Stimulated activated CD8-positive, alpha-beta memory T cell treated with anti-CD3 and anti-CD28 coated beads, Interleukin-15, amount 100 ng/mL, for 48 hours (primary cell): ENCODE data around the gene FAM167B.
A peak's percentile ranks its signal among the peaks of the same experiment; 100 is the strongest.

ENCODE experiments used
- DNase-seq, 2 donors: peaks; one replicate each; pipeline ENCODE4 v3.0.0-alpha.2; 2020; ENCODE audit warnings: low read depth in 2 of 2

Gene FAM167B

DNA sequence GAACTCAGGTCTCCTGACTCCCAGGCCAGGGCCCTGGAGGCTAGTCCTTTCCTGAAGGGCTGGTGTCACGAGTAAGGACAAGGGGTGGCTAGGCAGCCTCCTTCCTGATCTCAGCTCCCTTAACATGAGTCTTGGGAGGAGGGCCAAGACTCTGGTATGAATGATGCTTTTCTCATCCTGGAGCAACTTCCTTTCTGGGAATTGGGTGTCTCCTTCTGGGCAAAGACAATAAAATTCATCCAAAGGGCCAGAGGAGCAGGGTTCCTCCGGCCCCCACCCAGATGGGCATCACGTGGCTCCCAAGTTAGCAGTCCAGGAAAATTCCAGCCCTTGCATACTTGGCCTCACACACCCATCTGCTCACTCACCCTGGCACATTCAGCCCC, at the start of gene FAM167B:
FAM167B (plus strand) TSS at position 335 of the 386 bp plus-strand sequence. CDS start 200 bp downstream, outside the sequence.
- DNase-seq: no peak

- no peak for DNase-seq
Measured at GRCh38 chr1:32197837-32198236, 49.2 kb upstream of the FAM167B start.

- no peak for DNase-seq
Measured at GRCh38 chr1:32198237-32199042, 48.6 kb upstream of the FAM167B start.

DNA sequence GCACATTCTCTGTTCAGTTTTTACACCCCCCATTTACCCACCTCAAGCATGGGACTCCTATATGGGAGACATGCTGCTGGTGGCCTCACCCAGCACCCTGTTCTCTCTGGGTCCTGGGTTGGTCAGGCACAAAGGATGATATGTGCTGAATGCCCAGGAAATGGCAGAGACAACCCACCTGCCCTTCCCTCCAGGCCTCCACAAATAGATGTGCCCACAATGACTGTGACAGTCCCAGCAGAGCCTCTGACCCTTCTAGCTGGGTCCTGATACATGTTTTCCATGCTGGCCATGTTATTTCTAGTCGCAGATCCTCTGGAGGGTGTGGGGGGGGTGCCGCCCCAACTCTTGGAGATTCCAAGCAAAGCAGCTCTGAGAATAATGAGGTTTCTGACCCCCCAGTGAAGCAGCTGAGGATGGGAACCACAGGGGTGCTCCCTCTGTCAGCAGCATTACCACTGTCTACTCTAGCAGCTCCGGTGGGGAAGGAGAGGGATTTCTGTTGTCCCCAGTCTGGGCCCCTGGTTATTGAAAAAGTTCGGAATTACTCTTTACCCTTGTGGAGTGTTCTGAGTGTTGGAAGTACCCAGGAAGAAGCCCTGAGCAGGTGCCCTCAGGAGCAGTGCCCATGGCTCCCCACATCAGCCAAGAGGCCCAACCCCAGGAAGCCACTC, 47.8 kb upstream of the FAM167B start:
- no peak for DNase-seq

GRCh38 chr1:32199717-32200072, 47.3 kb upstream of the FAM167B start:
- DNase-seq: no peak

- peak; percentile 36 to 41 for DNase-seq
Measured at GRCh38 chr1:32200226-32201010, 46.6 kb upstream of the FAM167B start, which contains the start of gene CCDC28B. Gene CCDC28B, plus strand, starts transcription at chr1:32200595. Its CDS starts 1,341 bp downstream, at chr1:32201936.

DNA sequence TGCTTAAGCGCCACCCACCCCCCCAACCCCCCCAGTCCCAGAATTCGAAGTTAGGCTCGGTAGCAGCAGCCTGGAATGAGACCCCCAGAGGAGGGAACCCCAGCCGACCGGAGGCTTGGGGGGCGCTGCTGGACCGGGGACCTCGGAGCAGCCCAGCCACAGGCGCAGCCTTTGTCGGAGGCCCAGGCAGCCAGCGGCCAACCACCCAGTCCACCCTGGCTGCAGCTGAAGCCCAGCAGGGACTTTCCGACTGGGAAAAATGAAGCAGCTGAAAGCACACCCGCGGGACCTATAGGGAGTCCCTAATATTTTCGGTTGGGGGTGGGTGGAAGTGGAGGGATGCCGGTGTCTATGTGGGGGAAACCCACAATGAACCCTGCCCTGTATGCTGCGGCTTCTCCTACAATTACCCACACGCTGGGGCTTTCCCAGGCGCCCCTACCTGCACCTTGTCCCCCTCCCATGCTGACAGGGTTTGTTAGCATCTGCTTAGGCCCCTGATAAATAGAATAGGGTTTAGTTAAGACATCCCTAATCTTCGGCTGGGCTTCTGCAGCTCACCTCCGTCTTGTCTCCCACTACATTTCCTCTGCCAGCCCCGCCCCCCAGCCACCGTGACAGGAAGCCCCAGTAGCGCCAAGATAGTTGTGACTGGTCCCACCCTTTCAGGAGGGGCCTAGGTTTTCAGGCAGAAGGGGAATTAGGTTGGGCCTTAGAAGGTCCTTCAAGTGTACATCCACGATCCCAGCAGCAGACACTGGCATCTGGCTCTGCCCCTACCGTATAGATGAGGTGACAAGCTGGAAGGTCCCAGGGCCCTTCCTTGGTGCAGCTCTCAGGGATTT, 45.8 kb upstream of the FAM167B start:
- peak; percentile 75 to 81 for DNase-seq

GRCh38 chr1:32204943-32205361, 42.1 kb upstream of the FAM167B start:
- DNase-seq: no peak

- DNase-seq: peak; percentile 82 to 84
Measured at GRCh38 chr1:32205401-32206370, 41.3 kb upstream of the FAM167B start, which contains the start of gene IQCC. Gene IQCC, plus strand, starts transcription at chr1:32205671. Its CDS starts 11 bp downstream, at chr1:32205682.

DNA sequence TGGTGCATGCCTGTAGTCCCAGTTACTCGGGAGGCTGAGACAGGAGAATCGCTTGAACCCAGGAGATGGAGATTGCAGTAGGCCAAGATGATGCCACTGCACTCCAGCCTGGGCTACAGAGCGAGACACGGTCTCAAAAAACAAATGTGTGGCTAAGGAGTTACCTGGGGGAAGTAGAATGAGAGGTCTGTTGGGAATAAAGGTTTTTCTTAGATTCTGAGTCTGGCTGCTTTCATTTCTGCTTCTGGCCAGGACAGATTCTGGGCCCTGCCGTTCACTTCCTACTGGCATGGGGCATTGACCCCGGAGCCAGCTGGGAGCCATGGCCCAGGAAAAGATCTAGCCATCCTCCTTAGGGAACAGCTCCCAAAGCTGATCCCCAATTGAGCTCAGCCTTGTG, 38.6 kb upstream of the FAM167B start:
- no peak for DNase-seq

- DNase-seq: no peak
Measured at GRCh38 chr1:32208891-32209328, 38.1 kb upstream of the FAM167B start, which contains the start of gene DCDC2B. Gene DCDC2B, plus strand, starts transcription at chr1:32209089. Its CDS starts 5 bp downstream, at chr1:32209094.

- DNase-seq: no peak
Measured at GRCh38 chr1:32215629-32216480, 31.2 kb upstream of the FAM167B start.

DNA sequence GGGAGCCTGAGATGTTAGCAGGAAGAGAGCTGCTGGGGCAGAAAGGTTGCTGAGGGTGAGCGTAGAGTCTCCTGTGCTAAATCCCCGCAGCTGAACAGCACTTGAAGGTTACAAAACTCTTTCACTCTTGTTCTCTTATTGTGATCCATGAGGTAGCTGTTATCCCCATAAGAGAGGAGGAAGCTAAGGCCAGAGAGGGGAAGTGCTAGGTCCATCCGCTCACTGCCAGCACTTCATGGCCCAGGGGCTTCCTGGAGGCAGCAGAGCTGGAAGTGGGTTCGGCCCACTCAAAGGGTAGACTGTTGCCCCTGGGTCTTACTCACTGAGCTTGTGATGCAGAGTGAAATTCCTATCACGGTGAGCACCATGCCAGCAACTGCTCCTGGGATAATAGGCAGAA, 30.5 kb upstream of the FAM167B start:
- no peak for DNase-seq

GRCh38 chr1:32219022-32219421, 28.0 kb upstream of the FAM167B start:
- no peak for DNase-seq

DNA sequence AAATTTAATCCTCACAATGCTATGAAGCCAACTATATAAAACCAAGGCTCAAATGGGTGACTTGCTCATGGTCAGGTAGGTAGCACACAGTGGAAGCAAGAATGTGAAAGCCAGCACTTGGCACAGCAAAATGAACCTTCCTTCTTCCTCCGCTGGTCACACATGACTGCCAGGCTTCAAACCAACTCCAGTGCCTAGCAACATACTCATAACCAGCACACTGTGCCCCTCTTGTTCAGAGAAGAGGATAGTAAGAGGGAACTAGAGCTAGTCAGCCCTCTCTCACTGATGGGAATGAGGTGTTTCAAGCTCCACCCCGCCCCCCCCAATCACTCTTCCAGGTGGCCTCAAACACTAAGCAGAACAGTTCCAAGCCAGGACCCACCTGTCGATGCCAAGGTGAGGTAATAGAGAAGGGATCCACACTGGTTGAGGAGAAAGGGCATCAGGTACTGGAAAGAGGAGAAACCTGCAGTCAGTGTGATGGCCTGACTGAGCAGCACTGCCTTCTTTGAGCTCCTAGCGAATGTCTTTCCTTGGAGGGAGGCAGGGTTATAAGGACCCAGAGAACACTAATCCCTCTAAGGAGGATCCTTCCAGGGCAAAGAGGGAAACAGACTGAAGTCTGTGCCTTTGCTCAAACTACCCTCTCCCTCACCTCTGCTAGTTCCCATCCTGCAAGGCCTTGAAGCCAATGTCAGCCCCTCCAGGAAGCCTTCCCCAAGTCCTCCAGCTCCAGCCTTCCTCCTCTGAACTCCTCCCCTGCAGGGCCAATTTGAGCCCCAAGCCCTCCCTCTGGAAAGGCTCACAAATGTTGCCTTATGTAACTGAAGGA, 26.1 kb upstream of the FAM167B start:
- no peak for DNase-seq

DNA sequence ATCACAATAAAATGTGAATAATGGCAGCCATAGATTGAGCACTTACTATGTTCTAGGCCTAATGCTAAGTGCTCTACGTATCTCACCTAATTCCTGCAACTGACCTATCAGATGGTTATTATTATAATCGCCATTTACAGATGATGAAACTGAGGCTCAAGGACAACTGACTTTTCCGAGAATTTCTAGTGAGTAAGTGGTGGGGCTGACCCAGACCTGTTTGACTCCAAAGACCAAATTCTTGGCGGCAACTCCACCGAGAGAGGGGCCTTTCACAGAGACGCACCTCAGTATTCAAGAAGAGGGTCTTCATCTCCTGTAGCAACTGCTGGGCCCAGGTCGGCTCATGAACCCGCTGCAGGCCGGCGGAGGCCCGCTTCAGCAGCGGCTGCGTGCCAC, 25.4 kb upstream of the FAM167B start:
- no peak for DNase-seq

- DNase-seq: peak; percentile 84 to 87
Measured at GRCh38 chr1:32221980-32222755, 24.9 kb upstream of the FAM167B start, which contains the start of the genes EIF3I and TMEM234. Gene EIF3I, plus strand, starts transcription at chr1:32222407. Its CDS starts 35 bp downstream, at chr1:32222442. Gene TMEM234, minus strand, starts transcription at chr1:32222353. Its CDS starts 31 bp downstream, at chr1:32222322.
